HG03064 (cell line): ENCODE data around the gene VAMP4.
"Not testable (repeated sequence)": the region's sequence is repeated elsewhere in the genome, so short reads cannot be mapped to it uniquely, and the experiment has no call there.

Experiments used
- ATAC-seq: cut with Tn5 transposase; IDR thresholded peaks from one replicate; pipeline ENCODE4 v1.9.1; 2021; ENCODE audit warnings: low read depth; ENCODE audit not compliant: unreplicated experiment

VAMP4 gene

DNA sequence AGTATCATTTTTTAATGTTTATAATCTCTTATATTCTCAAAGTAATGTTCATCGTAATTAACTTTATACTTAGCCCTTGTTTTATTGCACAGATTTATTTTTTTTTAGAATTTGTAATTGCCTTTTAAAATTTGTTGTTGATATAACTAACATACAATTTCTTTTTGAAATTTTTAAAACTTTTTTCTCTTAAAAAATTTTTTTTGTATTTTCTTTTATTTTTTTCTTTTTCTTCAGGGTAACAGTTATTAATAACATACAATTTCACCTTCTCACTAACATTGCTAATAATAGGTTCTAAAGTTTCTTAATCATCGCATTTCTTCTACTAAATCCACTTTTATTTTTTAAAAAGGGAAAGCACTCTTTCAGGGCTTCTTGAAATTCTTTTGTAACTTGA, 11.3 kb upstream of the VAMP4 start:
- ATAC-seq = no peak

DNA sequence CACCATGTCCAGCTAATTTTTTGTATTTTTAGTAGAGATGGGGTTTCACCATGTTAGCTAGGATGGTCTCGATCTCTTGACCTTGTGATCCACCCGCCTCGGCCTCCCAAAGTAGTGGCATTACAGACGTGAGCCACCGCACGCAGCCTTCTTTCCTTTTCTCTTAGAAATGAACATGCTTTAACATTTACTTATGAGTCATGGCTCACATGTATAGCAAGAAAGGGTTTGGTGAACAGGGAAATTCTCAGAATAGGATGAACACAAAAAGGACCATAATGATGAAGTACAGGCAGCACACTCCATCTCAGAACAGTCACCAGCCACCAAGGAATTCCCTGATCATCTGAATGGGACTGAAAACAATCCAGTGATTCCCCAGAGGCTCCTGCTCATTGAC, 9.4 kb upstream of the VAMP4 start:
- ATAC-seq = no peak

DNA sequence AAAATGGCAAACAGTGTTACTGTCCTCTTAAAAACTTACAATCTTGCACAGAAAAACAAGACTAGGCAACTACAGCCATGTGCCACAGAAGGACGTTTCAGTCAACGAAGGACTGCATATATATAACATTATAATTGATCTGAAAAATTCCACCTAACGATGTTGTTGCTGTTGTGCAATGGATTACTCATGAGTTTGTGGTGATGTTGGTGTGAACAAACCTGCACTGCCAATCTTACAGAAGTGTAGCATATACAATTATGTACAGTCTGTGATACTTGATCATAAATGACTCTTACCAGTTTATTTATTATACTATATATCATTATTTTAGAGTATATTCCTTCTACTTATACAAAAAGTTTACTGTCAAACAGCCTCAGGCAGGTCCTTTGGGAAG, 6.8 kb upstream of the VAMP4 start:
- no peak for ATAC-seq

DNA sequence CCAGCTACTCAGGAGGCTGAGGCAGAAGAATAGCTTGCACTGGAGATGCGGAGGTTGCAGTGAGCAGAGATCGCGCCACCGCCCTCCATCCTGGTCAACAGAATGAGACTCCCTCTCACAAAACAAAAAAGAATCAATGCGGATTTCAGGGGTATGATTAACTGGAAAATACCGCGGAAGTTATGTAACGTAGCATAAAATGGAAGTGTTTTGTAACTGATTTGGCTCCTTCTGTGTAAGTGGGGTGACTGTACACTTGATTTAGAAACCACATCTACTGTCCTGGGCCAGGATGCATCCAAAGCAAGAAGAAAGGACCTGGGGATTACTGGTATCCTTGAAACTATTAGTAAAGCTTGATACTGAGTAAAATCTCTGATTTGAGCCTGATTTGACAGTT, 3.1 kb upstream of the VAMP4 start:
- ATAC-seq = no peak

DNA sequence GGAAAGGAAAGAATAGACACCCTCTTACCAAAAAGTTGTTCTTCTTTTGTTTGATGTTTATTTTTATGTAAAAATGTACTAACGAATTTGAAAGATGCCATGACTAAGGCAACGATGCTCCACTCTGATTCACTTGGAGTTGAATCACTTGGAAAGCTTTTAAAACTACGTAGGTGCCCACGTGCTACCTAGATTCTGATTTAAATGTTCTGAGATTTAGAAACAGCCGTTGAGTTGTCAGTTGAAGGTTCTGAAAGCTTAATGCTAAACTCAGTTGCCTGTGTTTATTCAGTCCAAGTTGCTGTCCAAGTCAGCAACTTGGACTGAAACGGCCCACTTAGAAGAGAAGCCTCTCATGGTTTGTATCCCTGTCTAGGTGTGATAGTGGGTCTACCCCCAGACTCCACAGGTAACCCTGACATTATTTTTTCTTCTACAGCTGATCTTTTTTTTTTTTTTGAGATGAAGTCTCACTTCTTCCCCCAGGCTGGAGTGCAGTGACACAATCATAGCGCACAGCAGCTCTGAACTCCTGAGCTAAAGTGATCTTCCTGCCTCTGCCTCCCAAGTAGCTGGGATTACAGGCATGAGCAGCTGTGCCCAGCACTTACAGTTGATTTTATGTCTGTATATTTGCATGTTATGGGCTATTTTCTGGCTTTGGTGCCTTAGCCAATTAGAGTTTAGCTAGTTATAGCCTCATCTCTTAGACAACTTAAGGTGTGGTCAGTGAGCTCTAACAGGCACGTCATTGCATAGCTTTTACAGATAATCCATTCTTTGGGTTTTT, 1.4 kb upstream of the VAMP4 start:
- no peak for ATAC-seq

GRCh38 chr1:171742577-171742922, 685 bp upstream of the VAMP4 start:
- ATAC-seq = peak; percentile 10

DNA sequence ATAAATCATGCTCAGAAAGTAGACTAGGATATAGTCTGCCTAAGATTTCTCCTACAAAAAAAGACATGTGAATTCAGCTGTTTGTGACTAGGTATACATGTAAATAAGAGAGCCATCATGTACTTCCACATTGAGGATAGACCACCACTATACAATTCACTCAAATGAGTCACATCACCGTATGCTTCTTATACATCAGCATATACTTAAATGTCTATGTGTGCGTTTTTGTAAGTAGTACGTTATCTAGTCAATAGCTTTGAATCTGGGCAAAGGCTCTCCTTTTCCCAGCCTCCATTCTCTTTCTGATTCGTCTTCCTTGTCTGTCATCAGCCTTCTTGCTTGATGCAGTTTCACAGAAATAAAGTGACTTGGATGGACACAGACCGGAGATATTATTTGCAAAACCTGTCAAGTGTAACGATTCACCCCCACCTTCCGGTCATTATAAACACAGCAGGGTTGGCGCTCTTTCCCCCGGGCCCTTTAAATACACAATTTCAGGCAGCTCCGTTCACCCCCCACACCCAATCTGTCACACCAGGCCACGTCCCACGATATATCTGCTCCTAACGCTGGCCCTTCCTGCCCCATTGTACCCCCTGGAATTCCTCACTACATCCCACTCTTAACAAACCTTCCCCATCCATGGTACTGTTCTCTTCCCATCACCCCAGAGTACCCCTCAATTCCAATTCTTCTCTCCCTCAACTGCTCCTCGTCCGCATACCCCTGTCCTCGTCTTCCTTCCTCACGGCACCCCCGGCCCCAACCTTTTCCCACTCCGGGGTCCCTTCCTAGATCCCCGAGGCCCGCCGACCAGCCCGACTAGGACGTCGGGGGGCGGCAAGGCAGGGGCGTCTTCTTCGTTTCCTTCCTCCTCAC, 636 bp downstream of the VAMP4 start:
- peak; percentile 30 for ATAC-seq

- ATAC-seq = no peak
Measured at GRCh38 chr1:171740356-171740863, 1.5 kb downstream of the VAMP4 start.

DNA sequence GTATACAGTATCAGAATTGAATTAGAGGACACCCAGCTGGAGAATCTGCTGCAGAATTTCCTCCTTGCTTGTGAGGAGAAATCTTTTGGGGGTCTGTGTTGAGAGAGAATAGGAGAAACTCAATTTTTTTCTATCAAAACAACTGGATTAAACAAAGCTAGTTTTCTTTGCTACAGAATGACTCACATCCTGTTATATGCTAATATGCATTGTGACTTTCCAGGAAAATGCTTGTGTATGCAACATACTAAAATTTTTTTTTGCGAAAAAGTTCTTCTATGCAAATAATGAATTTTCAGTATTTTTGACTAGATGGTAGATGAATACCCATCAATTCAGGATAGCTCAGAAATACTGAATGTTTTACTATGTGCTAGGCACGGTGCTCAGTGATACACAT, 2.2 kb downstream of the VAMP4 start:
- no peak for ATAC-seq

GRCh38 chr1:171738911-171739310, 3.0 kb downstream of the VAMP4 start:
- no peak for ATAC-seq

- ATAC-seq = no peak
Measured at GRCh38 chr1:171736196-171736595, 5.7 kb downstream of the VAMP4 start.

- no peak for ATAC-seq
Measured at GRCh38 chr1:171730052-171730451, 11.8 kb downstream of the VAMP4 start.

- ATAC-seq = no peak
Measured at GRCh38 chr1:171727778-171728177, 14.1 kb downstream of the VAMP4 start.

DNA sequence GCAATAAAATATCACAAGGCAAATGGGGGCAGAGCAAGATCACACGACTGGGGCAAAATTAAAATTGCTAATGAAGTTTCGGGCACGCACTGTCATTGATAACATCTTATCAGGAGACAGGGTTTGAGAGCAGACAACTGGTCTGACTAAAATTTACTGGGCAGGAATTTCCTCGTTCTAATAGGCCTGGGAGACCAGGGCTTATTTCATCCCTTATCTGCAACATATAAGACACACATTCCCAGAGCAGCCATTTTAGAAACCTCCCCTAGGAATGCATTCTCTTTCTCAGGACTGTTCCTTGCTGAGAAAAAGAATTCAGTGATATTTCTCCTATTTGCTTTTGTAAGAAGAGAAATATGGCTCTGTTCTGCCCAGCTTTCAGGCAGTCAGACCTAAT, 18.7 kb downstream of the VAMP4 start:
- not testable (repeated sequence) for ATAC-seq

DNA sequence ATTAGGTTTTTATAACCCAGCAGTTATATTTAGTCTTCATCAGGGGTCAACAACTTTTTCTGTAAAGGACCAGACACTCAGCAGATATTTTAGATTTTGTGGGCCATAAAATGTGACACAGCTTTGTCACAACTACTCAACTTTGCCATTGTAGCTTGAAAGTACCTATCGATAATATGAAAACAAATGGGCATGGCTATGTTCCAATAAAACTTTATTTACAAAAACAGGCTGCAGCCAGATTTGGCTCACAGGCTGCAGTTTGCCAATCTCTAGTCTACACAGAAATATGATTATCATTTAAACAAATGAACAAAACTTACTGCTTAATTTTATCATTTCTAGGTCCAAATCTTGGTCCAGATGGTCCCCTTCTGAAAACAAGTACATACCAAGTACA, 23.0 kb downstream of the VAMP4 start:
- no peak for ATAC-seq

- no peak for ATAC-seq
Measured at GRCh38 chr1:171718216-171718615, 23.6 kb downstream of the VAMP4 start.

- ATAC-seq = no peak
Measured at GRCh38 chr1:171717062-171717718, 24.7 kb downstream of the VAMP4 start.

DNA sequence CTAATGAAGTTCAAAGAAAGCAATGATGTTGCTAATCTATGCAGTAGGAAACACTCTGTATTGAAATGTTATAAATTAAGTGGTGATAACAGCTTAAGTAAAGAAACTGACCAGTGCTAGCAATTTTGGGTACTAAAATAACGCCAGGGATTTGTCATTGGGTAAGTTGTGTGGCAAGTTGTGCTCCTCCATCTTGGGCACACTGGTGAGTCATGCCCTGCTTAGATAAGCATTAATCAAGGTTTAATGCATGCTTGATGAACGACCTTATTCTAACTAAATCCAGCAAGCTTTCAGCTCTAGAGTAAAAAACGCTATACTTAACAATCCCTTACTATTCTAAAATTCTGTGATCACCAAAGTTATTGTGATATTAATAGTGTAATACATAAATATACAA, 25.2 kb downstream of the VAMP4 start:
- ATAC-seq = no peak

DNA sequence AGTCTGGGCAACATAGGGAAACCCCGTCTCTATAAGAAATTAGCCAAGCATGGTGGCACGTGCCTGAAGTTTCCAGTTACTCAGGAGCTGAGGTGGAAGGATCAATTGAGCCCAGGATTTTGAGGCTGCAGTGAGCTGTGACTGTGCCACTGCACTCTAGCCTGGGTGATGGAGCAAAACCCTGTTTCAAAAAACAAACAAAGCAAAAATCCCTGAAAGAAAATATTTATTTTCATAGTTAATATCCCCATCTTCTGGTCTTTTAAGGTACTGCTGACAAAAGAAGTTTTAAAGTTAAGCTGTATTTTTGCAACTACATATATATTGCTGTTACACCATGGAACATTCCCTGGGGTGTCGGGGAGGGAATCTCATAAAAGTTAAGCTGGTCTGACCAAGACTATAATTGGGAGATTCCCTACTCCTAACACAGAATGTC, 26.0 kb downstream of the VAMP4 start:
- no peak for ATAC-seq

DNA sequence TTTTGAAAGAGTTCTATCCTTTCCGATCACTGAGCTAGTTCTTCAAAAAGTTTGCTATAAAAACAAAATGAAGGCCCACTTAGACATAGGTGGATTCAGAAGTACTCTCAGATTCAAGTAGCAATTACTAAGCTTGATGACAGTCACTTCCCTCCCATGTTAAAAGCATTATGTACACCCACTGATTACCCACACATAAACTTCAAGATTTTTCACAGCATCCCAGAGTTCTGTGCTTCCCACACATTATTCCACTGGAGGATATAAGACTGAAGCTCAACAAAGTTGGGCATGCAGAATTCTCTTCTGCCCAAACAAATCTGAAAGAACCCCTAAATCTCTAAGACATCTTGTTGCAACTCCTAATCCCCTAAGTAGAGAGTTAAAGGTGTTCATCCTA, 29.5 kb downstream of the VAMP4 start:
- no peak for ATAC-seq

DNA sequence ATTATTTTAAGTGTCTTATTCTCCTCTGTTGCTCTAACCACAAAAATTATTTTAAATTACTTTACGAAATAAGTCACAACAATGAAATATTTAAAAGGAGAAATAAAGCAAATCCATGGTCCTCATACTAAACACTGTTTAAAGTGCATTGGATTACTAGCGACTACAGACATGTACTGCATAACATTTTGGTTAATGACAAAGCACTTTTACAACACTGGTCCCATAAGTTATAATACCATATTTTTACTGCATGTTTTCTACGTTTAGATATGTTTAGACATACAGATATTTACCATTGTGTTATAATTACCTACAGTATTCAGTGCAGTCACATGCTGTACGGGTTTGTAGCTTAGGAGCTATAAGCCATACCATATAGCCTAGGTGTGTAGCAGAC, 30.2 kb downstream of the VAMP4 start:
- no peak for ATAC-seq
